BJ (cell line): ENCODE results near the gene TTLL13. TPM values are rescaled to one million over a fixed set of nuclear protein-coding genes. Genes with fewer than 3 reads are reported as not detected.
"Not testable (repeated sequence)": the region's sequence is repeated elsewhere in the genome, so short reads cannot be mapped to it uniquely, and the experiment has no call there.

Experiments
- CTCF ChIA-PET: fragments of 350-600 bp; formaldehyde crosslinking; extraction: SDS; loops from one replicate; lab custom pipeline; 2021; ENCODE audit warnings: antibody characterized with exemption, inconsistent platforms; lab: Yijun Ruan, JAX
- POLR2A ChIA-PET: fragments of 300-600 bp; sonication (Branson Sonifier 250); formaldehyde crosslinking; extraction: SDS; loops from one replicate; lab custom pipeline; 2021; ENCODE audit warnings: antibody characterized with exemption; lab: Charles Lee
- DNase-seq: peaks from one replicate; pipeline ENCODE4 v3.0.0-alpha.2; 2011; ENCODE audit warnings: low read depth
- H3K27me3 ChIP-seq: 2 replicates; pipeline ENCODE4 v1.6.0; 2011; ENCODE audit warnings: low read length; ENCODE audit not compliant: control insufficient read depth, insufficient read depth
- H3K36me3 ChIP-seq: 2 replicates; pipeline ENCODE4 v1.5.1; 2011; ENCODE audit warnings: low read length; ENCODE audit not compliant: control insufficient read depth, insufficient read depth
- H3K4me3 ChIP-seq: 2 replicates; pipeline ENCODE4 v1.5.1; 2011; ENCODE audit warnings: low read depth, mild to moderate bottlenecking, control low read depth, low read length
- CTCF ChIP-seq: IDR thresholded peaks from 2 replicates; pipeline ENCODE4 v1.5.1; 2011; ENCODE audit warnings: low read depth, mild to moderate bottlenecking, control low read depth, inconsistent platforms, low read length, moderate library complexity; ENCODE audit not compliant: insufficient read depth
- polyA plus RNA-seq: library from polyadenylated mRNA; depleted of rRNA; stranded (reverse); fragments of >200 nt; gene quantifications from 2 replicates; pipeline ENCODE4 v1.2.3, GENCODE V29; 2011

Gene TTLL13
- polyA plus RNA-seq, 1 experiment: 0.05 TPM

- POLR2A ChIA-PET: no interaction called here
- H3K4me3 ChIP-seq: no peak overlapping the region
Measured at GRCh38 chr15:90294159-90294558, 44.8 kb downstream of the TTLL13 start.

GRCh38 chr15:90294601-90295269, 45.4 kb downstream of the TTLL13 start:
- H3K4me3 ChIP-seq: no peak overlapping the region
- no peaks in the 10 kb centered on the region for H3K27me3 ChIP-seq
- CTCF ChIA-PET: interaction anchor here (0.8 to 2.8 kb wide), 7 partner anchors 12 to 591 kb away, joined by 3 to 13 read pairs (median 3); partner anchors contain the start of gene FES
- H3K36me3 ChIP-seq: no peaks in the 10 kb centered on the region
- DNase-seq: no peak
- TF ChIP-seq CTCF: no peak
- POLR2A ChIA-PET: no interaction called here

More at GRCh38 chr15:90294159-90294558, 44.8 kb downstream of the TTLL13 start:
- TF ChIP-seq CTCF: no peak
- no peaks in the 10 kb centered on the region for H3K27me3 ChIP-seq
- no peak for DNase-seq
- no peaks in the 10 kb centered on the region for H3K36me3 ChIP-seq
- CTCF ChIA-PET: interaction anchor here (0.8 to 4.2 kb wide), 17 partner anchors 8 to 639 kb away, joined by 3 to 39 read pairs (median 4); partner anchors contain the start of genes FES and HDDC3

DNA sequence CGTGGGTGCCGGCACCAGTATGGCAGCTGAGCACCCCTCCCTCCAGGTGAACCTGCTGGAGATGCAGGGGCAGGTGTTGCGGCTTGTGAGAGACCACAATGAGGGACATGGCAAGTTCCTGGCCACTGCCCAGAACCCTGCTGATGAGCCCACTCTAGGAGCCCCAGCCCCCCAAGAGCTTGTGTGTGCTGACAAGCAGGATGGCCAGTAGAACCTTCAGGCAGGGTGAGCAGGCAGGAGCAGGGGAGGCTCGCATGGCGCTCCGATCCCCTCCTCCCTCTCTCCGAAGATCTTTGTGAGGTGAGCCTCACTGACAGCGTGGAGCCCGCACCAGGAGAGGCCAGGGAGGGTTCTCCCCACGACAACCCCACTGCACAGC, 45.9 kb downstream of the TTLL13 start:
- ChIA-PET POLR2A (interaction anchor here (0.6 kb wide), 1 partner anchor 227 kb away, joined by 4 read pairs; no protein-coding TSS in a partner anchor), CTCF (interaction anchor here (0.8 to 1.7 kb wide), 3 partner anchors 11 to 187 kb away, joined by 3 to 5 read pairs (median 3); no protein-coding TSS in a partner anchor)
- TF ChIP-seq CTCF: no peak

DNA sequence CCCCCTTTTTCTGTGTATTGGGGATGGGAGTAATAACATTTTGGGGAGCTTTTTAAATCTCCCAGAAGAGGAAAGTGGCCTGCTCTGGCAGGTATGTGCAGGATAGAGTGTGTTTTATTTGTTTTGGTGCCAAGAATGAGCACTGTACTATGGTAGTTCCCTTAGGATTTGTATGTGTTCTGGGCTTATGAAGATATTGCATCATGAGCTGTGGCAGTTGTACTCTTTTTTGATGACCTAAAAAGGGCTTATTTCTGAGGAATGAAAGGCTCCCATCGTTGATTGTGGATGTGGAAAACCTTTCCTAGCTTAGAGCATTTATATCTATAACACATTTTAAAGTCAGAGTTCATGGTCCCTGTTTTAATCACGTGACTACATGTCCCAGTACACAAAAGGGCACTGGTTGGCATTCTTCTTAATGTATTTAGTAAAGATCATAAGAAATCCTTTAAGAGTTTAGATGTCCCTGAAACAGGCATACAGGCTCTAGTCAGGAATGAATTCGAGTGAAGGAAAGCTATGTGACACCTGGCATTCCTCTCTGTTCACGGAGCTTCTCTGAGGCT, 47.0 kb downstream of the TTLL13 start:
- H3K27me3 ChIP-seq, POLR2A ChIA-PET, H3K4me3 ChIP-seq, DNase-seq, H3K36me3 ChIP-seq: not testable (repeated sequence)
- CTCF ChIA-PET: interaction anchor here (0.9 to 1.7 kb wide), 4 partner anchors 10 to 634 kb away, joined by 3 to 7 read pairs (median 4); no protein-coding TSS in a partner anchor

More for the DNA sequence above, 45.9 kb downstream of the TTLL13 start:
- Histone ChIP-seq H3K4me3 (no peak overlapping the region), H3K36me3 (no peaks in the 10 kb centered on the region), H3K27me3 (no peaks in the 10 kb centered on the region)
- no peak for DNase-seq

DNA sequence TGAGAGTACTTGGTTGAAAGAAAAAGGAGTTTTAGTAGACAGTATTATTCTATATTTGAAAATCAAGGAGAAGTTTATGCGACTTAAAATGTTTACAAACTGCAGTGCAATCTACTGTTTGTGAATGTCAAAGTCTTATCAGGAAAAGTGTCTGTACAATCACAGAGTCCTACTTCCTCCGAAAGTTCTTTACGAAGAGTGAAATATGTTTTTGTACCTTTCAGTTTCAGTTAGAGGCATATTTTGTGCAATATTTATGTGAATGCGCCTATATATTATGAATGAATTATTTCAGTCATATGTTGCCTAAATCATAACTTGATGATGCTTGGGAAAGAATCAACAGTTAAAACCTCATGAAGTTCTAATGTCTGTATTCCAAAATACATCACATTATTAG, 47.7 kb downstream of the TTLL13 start:
- CTCF ChIA-PET: interaction anchor here (0.9 to 1.7 kb wide), 4 partner anchors 9 to 634 kb away, joined by 3 to 7 read pairs (median 4); no protein-coding TSS in a partner anchor
- H3K27me3 ChIP-seq: no peaks in the 10 kb centered on the region
- no peak for TF ChIP-seq CTCF
- no peaks in the 10 kb centered on the region for H3K36me3 ChIP-seq
- POLR2A ChIA-PET: no interaction called here
- no peak for DNase-seq
- H3K4me3 ChIP-seq: no peak overlapping the region
